ENCODE results near the gene HS3ST4. TPM values are rescaled to one million over a fixed set of nuclear protein-coding genes. Genes with fewer than 3 reads are reported as not detected.
A peak's percentile ranks its signal among the peaks of the same experiment; 100 is the strongest.

Gene HS3ST4
- total RNA-seq, 8 experiments from 2014 or later: 0.36 to 2.4 (median 1.3) TPM

DNA sequence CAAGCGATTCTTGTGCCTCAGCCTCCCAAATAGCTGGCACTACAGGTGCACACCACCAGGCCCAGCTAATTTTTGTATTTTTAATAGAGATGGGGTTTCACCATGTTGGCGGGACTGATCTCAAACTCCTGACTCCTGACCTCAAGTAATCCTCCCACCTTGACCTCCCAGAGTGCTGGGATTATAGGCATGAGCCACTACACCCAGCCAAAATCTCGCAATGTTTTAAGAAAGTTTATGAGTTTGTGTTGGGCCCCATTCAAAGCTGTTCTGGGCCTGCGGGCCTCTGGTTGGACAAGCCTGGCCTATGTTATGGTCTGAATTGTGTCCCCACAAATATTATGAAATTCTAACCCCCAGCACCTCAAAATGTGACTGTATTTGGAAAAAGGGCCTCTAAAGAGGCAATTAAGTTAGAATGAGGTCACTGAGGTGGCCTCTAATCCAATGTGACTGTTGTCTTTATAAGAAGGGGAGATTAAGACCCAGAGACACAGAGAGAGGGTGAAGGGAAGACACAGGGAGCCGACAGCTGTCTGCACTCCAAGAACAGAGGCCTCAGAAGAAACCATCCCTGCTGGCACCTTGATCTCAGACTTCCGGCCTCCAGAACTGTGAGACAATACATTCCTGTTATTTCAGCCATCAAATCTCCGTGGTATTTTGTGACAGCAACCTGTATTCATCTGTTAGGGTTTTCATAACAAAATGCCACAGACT, 469.9 kb downstream of the HS3ST4 start:
- no peak for ATAC-seq (replicated peaks in 6 of 8)
- WGBS, 10 experiments: 0 to 100% (median 43%) methylated on average over 1 to 6 of the region's 7 CpGs; no CpG with 5 or more reads in 1 of the 10 experiments
- Histone ChIP-seq H3K27ac (no peak overlapping the region), H3K4me3 (no peak overlapping the region), H3K4me1 (replicated peaks in 1 of 2) (peaks cover 7 to 8% of the 10 kb centered on the region in 2 donors)
- in situ Hi-C loops (cut with MboI; ENCODE audit: low pct_unique_long_range_greater_than_20kb in 2 of 9, low sequenced_read_pairs in 9 of 9, unreplicated experiment in 9 of 9): no loop called here

DNA sequence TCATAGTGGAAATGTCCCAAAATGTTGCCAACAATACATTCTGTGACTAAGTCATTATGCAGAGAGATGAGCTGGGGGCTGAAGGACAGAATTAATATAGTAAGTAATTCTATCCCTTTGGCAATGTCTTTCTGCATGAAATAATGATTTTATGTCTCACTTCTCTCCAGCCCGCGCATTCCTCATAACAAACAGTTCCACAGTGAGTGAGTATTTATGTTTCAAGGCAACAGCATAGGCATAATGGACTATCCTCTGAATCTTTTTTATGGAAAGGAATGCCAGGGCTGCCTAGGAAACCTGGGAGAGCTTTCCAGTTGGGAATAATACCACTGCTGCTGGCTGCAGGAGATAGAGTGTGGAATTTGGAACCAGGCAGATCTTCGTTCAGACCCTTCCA, 477.7 kb downstream of the HS3ST4 start:
- Histone ChIP-seq H3K27ac (no peak overlapping the region), H3K4me1 (replicated peaks in 1 of 2) (no peaks in the 10 kb centered on the region), H3K4me3 (no peak overlapping the region)
- 0 to 95% (median 83%) methylated on average over 1 to 3 of the region's 3 CpGs; no CpG with 5 or more reads in 3 of the 10 experiments for WGBS, 10 experiments
- in situ Hi-C loops (cut with MboI; ENCODE audit: low pct_unique_long_range_greater_than_20kb in 2 of 9, low sequenced_read_pairs in 9 of 9, unreplicated experiment in 9 of 9): no loop called here
- peak in 2 of 8 experiments; percentile 15 to 66 for ATAC-seq (replicated peaks in 6 of 8)

DNA sequence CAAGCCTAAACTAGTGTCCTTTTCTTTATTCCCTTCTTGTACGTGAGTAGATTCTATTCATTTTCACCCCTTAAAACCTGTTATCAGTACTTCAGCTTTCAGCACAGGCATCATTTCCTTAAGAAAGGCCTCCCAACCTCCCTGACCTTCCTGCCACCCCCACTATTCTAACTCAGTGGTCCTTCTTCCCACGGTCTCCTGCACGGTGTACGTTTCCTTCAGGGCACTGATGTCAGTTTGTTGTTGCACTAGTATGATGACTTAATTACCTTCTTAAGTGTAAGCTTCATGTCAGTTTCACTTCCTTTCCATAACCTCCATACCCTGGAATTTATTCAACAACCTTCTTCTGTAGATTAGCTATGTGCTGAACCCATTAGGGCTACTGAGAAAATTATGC, 484.2 kb downstream of the HS3ST4 start:
- H3K27ac ChIP-seq: no peak overlapping the region
- peaks cover 0 to 17% of the 10 kb centered on the region in 2 donors for H3K4me1 ChIP-seq (replicated peaks in 1 of 2)
- no peak for ATAC-seq (replicated peaks in 6 of 8)
- no peak overlapping the region for H3K4me3 ChIP-seq
- in situ Hi-C loops (cut with MboI; ENCODE audit: low pct_unique_long_range_greater_than_20kb in 2 of 9, low sequenced_read_pairs in 9 of 9, unreplicated experiment in 9 of 9): no loop called here
- WGBS, 10 experiments: 0 to 80% (median 38%) methylated on average over 1 to 4 of the region's 4 CpGs; no CpG with 5 or more reads in 1 of the 10 experiments

DNA sequence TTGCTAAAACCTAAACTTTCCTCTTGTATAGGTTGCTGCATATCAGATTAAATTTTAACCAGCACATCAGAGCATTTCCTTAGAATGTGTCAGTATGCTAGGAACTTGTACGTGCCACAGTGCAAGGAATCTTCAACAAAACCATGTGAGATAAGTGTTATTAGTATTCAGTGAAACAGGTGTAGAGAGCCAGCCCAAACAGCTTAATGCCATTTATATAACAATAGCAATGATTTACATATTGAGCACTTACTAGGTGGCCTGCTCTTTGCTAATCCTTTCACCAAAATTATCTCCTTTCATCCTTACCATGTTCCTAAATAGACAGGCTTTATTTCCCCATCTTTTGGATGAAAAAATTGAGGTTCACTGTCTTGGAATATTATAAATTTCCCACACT, 485.7 kb downstream of the HS3ST4 start:
- H3K27ac ChIP-seq: no peak overlapping the region
- no peak for ATAC-seq (replicated peaks in 6 of 8)
- in situ Hi-C loops (cut with MboI; ENCODE audit: low pct_unique_long_range_greater_than_20kb in 2 of 9, low sequenced_read_pairs in 9 of 9, unreplicated experiment in 9 of 9): no loop called here
- no peak overlapping the region for H3K4me3 ChIP-seq
- WGBS, 10 experiments: 0 to 25% (median 17%) methylated on average over 1 of the region's 1 CpG; no CpG with 5 or more reads in 3 of the 10 experiments
- peaks cover 0 to 17% of the 10 kb centered on the region in 2 donors for H3K4me1 ChIP-seq (replicated peaks in 1 of 2)

DNA sequence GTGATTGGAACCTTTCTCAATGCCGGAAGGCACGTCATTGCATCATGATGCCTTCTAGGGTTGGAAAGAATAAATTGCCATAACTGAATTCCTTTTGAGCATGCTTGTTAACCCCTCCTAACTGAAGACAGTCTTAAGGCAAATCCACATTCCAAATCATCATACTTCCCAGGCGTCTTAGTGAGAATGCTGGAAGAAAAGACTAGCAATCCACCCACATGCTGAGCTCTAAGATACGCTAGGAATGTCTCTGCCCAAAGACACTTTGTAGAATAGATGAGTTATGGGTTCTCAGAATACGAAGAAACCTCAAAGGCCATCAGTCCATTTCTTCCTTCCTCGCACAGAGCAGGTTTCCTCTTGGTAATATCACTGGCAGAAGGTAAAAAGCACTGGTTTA, 486.5 kb downstream of the HS3ST4 start:
- in situ Hi-C loops (cut with MboI; ENCODE audit: low pct_unique_long_range_greater_than_20kb in 2 of 9, low sequenced_read_pairs in 9 of 9, unreplicated experiment in 9 of 9): no loop called here
- 3 to 100% (median 47%) methylated on average over 1 to 6 of the region's 6 CpGs for WGBS, 10 experiments
- no peak for ATAC-seq (replicated peaks in 6 of 8)
- H3K27ac ChIP-seq: no peak overlapping the region
- peaks cover 0 to 17% of the 10 kb centered on the region in 2 donors for H3K4me1 ChIP-seq (replicated peaks in 1 of 2)
- H3K4me3 ChIP-seq: no peak overlapping the region

DNA sequence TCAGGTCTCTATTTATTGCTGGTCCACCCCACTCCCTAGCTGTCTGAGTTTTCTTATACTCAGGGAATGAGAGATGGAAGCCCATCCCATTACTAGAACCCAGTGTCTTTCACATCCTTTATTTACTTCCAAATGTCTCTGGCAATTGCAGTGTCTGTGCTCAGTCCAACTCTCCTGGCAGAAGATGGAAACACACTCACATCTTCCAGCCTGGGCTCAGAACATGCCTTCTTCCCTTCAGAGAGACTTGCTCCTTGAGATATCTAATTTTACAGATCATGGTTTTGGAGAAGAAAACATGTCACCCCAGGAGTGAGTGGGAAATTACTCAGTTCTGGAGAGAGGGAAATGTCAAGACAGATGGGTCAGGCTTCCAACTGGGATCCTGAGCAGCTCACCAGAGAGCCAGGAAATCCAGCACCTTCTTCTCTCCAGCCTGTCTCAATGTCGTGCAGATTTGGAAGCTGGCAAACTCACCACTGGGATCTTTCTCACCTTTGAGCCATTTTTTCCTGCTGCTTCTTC, 494.4 kb downstream of the HS3ST4 start:
- Histone ChIP-seq H3K4me3 (no peak overlapping the region), H3K4me1 (replicated peaks in 1 of 2) (peaks cover 0 to 12% of the 10 kb centered on the region in 2 donors), H3K27ac (no peak overlapping the region)
- 0 to 88% (median 33%) methylated on average over 1 of the region's 1 CpG; no CpG with 5 or more reads in 4 of the 10 experiments for WGBS, 10 experiments
- in situ Hi-C loops (cut with MboI; ENCODE audit: low pct_unique_long_range_greater_than_20kb in 2 of 9, low sequenced_read_pairs in 9 of 9, unreplicated experiment in 9 of 9): no loop called here
- no peak for ATAC-seq (replicated peaks in 6 of 8)

All from motor neuron (in vitro differentiated cells).